Gastroesophageal sphincter (tissue), 3 donors: ENCODE measurements around the gene ICOSLG.
"Not testable (repeated sequence)": the region's sequence is repeated elsewhere in the genome, so short reads cannot be mapped to it uniquely, and the experiment has no call there.

Experiments
- EP300 ChIP-seq: sonication (generic); formaldehyde crosslinking; IDR thresholded peaks from one replicate; pipeline ENCODE4 v1.6.1; 2017; ENCODE audit warnings: antibody characterized with exemption, mild to moderate bottlenecking
- POLR2A ChIP-seq, 2 donors: fragments of 450-650 bp; IDR thresholded peaks; one replicate each; pipeline ENCODE4 v1.6.1; 2017; ENCODE audit warnings: antibody characterized with exemption in 2 of 2, mild to moderate bottlenecking in 2 of 2, moderate library complexity in 1 of 2
- TF ChIP-seq, protein P1 (sequence below), 4 experiments: fragments of 200-600 bp in 2 of 4; fragments of 450-650 bp in 2 of 4; sonication (generic) in 1 of 4; IDR thresholded peaks; one replicate each; pipeline ENCODE4 v1.5.1; 2017 to 2019; ENCODE audit warnings: antibody characterized with exemption in 4 of 4, mild to moderate bottlenecking in 2 of 4, moderate library complexity in 2 of 4

- TF ChIP-seq, protein P1, sequence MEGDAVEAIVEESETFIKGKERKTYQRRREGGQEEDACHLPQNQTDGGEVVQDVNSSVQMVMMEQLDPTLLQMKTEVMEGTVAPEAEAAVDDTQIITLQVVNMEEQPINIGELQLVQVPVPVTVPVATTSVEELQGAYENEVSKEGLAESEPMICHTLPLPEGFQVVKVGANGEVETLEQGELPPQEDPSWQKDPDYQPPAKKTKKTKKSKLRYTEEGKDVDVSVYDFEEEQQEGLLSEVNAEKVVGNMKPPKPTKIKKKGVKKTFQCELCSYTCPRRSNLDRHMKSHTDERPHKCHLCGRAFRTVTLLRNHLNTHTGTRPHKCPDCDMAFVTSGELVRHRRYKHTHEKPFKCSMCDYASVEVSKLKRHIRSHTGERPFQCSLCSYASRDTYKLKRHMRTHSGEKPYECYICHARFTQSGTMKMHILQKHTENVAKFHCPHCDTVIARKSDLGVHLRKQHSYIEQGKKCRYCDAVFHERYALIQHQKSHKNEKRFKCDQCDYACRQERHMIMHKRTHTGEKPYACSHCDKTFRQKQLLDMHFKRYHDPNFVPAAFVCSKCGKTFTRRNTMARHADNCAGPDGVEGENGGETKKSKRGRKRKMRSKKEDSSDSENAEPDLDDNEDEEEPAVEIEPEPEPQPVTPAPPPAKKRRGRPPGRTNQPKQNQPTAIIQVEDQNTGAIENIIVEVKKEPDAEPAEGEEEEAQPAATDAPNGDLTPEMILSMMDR (IDR thresholded peaks at IDR 0.05): not testable (repeated sequence)
- TF ChIP-seq POLR2A (IDR thresholded peaks at IDR 0.05); EP300: not testable (repeated sequence)
These were observed 12.6 kb downstream of the ICOSLG start for GRCh38 chr21:44228109-44228508.
